HEK293 (cell line): ENCODE measurements around the gene METTL5.

ENCODE experiments used
- EGR2 ChIP-seq: fragments of 450-650 bp; formaldehyde crosslinking; IDR thresholded peaks from 2 replicates; pipeline ENCODE4 v1.5.1; 2016; ENCODE audit warnings: low read depth, missing biosample characterization, missing genetic modification characterization
- GLIS1 ChIP-seq: fragments of 450-650 bp; formaldehyde crosslinking; IDR thresholded peaks from 2 replicates; pipeline ENCODE4 v1.5.1; 2016; ENCODE audit warnings: missing biosample characterization, missing genetic modification characterization
- KLF10 ChIP-seq: fragments of 450-650 bp; IDR thresholded peaks from 2 replicates; pipeline ENCODE4 v1.5.1; 2018; ENCODE audit warnings: missing biosample characterization, mild to moderate bottlenecking, missing genetic modification characterization
- KLF8 ChIP-seq: fragments of 450-650 bp; formaldehyde crosslinking; IDR thresholded peaks from 2 replicates; pipeline ENCODE4 v1.5.1; 2016; ENCODE audit warnings: missing biosample characterization, missing genetic modification characterization
- SCRT2 ChIP-seq: fragments of 450-650 bp; formaldehyde crosslinking; IDR thresholded peaks from 2 replicates; pipeline ENCODE4 v1.5.1; 2016; ENCODE audit warnings: missing biosample characterization, missing genetic modification characterization
- SP2 ChIP-seq: fragments of 450-650 bp; formaldehyde crosslinking; IDR thresholded peaks from 2 replicates; pipeline ENCODE4 v1.5.1; 2016; ENCODE audit warnings: missing biosample characterization, missing genetic modification characterization
- ZBTB20 ChIP-seq: fragments of 450-650 bp; formaldehyde crosslinking; IDR thresholded peaks from 2 replicates; pipeline ENCODE4 v1.5.1; 2016; ENCODE audit warnings: missing biosample characterization, missing genetic modification characterization
- ZFHX2 ChIP-seq: fragments of 450-650 bp; formaldehyde crosslinking; conservative IDR thresholded peaks from 2 replicates; pipeline ENCODE4 v1.5.1; 2016; ENCODE audit warnings: missing biosample characterization, missing genetic modification characterization
- ZNF214 ChIP-seq: fragments of 450-650 bp; formaldehyde crosslinking; IDR thresholded peaks from 2 replicates; pipeline ENCODE4 v1.5.1; 2017; ENCODE audit warnings: missing biosample characterization, mild to moderate bottlenecking, missing genetic modification characterization, borderline replicate concordance
- ZNF433 ChIP-seq: fragments of 450-650 bp; formaldehyde crosslinking; IDR thresholded peaks from 2 replicates; pipeline ENCODE4 v1.5.1; 2016; ENCODE audit warnings: missing biosample characterization, missing genetic modification characterization, low read depth
- ZNF529 ChIP-seq: fragments of 450-650 bp; formaldehyde crosslinking; IDR thresholded peaks from 2 replicates; pipeline ENCODE4 v1.5.1; 2017; ENCODE audit warnings: missing genetic modification characterization, missing biosample characterization; ENCODE audit not compliant: insufficient replicate concordance
- ZNF561 ChIP-seq: fragments of 450-650 bp; IDR thresholded peaks from 2 replicates; pipeline ENCODE4 v1.5.1; 2018; ENCODE audit warnings: missing biosample characterization, missing genetic modification characterization, borderline replicate concordance
- ZNF585B ChIP-seq: fragments of 450-650 bp; formaldehyde crosslinking; IDR thresholded peaks from 2 replicates; pipeline ENCODE4 v1.5.1; 2016; ENCODE audit warnings: missing biosample characterization, missing genetic modification characterization
- ZNF629 ChIP-seq: fragments of 450-650 bp; formaldehyde crosslinking; IDR thresholded peaks from 2 replicates; pipeline ENCODE4 v1.5.1; 2017; ENCODE audit warnings: missing biosample characterization, missing genetic modification characterization
- ZNF776 ChIP-seq: fragments of 450-650 bp; formaldehyde crosslinking; IDR thresholded peaks from 2 replicates; pipeline ENCODE4 v1.5.0; 2017; ENCODE audit warnings: missing biosample characterization, missing genetic modification characterization, borderline replicate concordance
- ZSCAN30 ChIP-seq: fragments of 450-650 bp; IDR thresholded peaks from 2 replicates; pipeline ENCODE4 v1.5.1; 2018; ENCODE audit warnings: missing biosample characterization, mild to moderate bottlenecking, missing genetic modification characterization, moderate library complexity
- ZXDB ChIP-seq: fragments of 450-650 bp; formaldehyde crosslinking; IDR thresholded peaks from 2 replicates; pipeline ENCODE4 v1.5.1; 2016; ENCODE audit warnings: missing biosample characterization, missing genetic modification characterization
- TF ChIP-seq, protein P1 (sequence below): fragments of 450-650 bp; formaldehyde crosslinking; IDR thresholded peaks from 2 replicates; pipeline ENCODE4 v1.5.1; 2016; ENCODE audit warnings: missing biosample characterization, missing genetic modification characterization
- TF ChIP-seq, protein P2 (sequence below): fragments of 450-650 bp; formaldehyde crosslinking; conservative IDR thresholded peaks from 2 replicates; pipeline ENCODE4 v1.5.1; 2016; ENCODE audit warnings: low read depth, missing biosample characterization, missing genetic modification characterization
- TF ChIP-seq, protein P3 (sequence below): fragments of 450-650 bp; IDR thresholded peaks from 2 replicates; pipeline ENCODE4 v1.5.1; 2018; ENCODE audit warnings: missing biosample characterization, mild to moderate bottlenecking, missing genetic modification characterization
- TF ChIP-seq, protein P4 (sequence below): fragments of 450-650 bp; formaldehyde crosslinking; IDR thresholded peaks from 2 replicates; pipeline ENCODE4 v1.5.1; 2016; ENCODE audit warnings: missing biosample characterization, missing genetic modification characterization
- TF ChIP-seq, protein P5 (sequence below): fragments of 450-650 bp; formaldehyde crosslinking; IDR thresholded peaks from 2 replicates; pipeline ENCODE4 v1.5.1; 2016; ENCODE audit warnings: missing biosample characterization, missing genetic modification characterization
- TF ChIP-seq, protein P6 (sequence below): sonication (generic); formaldehyde crosslinking; IDR thresholded peaks from 2 replicates; pipeline ENCODE4 v1.8.1; 2022; ENCODE audit warnings: mild to moderate bottlenecking, moderate library complexity, missing genetic modification reagents

The METTL5 gene

DNA sequence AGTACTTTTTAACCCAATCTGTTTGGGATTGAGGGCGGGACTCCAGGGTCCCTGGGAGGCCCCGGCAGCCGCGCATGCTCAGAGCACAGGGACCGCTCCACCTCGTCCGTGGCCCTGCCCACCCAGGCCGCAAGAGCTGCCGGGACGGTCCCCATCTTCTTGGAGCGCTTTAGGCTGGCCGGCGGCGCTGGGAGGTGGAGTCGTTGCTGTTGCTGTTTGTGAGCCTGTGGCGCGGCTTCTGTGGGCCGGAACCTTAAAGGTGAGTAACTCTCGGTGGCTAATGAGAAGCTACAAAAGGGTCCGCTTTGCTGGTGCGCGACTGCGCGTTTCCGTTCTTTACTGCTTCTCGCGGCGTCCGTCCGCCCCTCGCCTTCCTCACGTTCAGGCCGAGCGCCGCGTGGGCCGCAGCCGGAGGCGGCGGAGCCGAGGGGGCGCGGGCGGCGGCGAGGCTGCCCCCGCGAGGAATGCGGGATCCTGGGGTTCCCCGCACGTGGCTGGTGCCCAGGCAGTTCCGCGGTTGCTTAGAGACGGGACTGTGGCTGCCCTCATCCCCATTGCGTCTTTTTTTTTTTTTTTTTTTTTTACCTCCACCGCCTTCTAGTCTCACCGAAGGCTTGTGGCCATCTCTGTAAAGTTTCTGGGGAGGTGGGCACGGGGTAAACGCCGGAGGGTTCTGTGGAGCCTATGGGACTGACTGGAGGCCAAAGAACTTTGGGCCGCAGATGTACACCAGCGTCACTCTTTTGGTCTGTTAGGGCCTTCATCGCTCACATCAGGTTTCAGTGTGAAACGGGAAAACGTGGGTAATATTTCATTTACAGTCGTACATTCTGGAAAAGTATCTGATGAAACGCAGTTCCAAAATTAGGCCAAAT lies 25.8 kb downstream of the METTL5 start, which contains the start of gene SSB (continued):
- TF ChIP-seq, protein P1, sequence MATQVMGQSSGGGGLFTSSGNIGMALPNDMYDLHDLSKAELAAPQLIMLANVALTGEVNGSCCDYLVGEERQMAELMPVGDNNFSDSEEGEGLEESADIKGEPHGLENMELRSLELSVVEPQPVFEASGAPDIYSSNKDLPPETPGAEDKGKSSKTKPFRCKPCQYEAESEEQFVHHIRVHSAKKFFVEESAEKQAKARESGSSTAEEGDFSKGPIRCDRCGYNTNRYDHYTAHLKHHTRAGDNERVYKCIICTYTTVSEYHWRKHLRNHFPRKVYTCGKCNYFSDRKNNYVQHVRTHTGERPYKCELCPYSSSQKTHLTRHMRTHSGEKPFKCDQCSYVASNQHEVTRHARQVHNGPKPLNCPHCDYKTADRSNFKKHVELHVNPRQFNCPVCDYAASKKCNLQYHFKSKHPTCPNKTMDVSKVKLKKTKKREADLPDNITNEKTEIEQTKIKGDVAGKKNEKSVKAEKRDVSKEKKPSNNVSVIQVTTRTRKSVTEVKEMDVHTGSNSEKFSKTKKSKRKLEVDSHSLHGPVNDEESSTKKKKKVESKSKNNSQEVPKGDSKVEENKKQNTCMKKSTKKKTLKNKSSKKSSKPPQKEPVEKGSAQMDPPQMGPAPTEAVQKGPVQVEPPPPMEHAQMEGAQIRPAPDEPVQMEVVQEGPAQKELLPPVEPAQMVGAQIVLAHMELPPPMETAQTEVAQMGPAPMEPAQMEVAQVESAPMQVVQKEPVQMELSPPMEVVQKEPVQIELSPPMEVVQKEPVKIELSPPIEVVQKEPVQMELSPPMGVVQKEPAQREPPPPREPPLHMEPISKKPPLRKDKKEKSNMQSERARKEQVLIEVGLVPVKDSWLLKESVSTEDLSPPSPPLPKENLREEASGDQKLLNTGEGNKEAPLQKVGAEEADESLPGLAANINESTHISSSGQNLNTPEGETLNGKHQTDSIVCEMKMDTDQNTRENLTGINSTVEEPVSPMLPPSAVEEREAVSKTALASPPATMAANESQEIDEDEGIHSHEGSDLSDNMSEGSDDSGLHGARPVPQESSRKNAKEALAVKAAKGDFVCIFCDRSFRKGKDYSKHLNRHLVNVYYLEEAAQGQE (tag by site-specific recombination) = no peak
- no peak for TF ChIP-seq ZNF433 (tag by site-specific recombination)
- 0 out of 2 replicates have a peak, but pooled peaks have one; percentile 31 for TF ChIP-seq SCRT2 (tag by site-specific recombination)
- peak; percentile 97 for TF ChIP-seq ZXDB (tag by site-specific recombination)
- TF ChIP-seq ZNF776 = no peak
- TF ChIP-seq, protein P2, sequence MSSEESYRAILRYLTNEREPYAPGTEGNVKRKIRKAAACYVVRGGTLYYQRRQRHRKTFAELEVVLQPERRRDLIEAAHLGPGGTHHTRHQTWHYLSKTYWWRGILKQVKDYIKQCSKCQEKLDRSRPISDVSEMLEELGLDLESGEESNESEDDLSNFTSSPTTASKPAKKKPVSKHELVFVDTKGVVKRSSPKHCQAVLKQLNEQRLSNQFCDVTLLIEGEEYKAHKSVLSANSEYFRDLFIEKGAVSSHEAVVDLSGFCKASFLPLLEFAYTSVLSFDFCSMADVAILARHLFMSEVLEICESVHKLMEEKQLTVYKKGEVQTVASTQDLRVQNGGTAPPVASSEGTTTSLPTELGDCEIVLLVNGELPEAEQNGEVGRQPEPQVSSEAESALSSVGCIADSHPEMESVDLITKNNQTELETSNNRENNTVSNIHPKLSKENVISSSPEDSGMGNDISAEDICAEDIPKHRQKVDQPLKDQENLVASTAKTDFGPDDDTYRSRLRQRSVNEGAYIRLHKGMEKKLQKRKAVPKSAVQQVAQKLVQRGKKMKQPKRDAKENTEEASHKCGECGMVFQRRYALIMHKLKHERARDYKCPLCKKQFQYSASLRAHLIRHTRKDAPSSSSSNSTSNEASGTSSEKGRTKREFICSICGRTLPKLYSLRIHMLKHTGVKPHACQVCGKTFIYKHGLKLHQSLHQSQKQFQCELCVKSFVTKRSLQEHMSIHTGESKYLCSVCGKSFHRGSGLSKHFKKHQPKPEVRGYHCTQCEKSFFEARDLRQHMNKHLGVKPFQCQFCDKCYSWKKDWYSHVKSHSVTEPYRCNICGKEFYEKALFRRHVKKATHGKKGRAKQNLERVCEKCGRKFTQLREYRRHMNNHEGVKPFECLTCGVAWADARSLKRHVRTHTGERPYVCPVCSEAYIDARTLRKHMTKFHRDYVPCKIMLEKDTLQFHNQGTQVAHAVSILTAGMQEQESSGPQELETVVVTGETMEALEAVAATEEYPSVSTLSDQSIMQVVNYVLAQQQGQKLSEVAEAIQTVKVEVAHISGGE (tag by site-specific recombination) = peak; percentile 81
- TF ChIP-seq, protein P3, sequence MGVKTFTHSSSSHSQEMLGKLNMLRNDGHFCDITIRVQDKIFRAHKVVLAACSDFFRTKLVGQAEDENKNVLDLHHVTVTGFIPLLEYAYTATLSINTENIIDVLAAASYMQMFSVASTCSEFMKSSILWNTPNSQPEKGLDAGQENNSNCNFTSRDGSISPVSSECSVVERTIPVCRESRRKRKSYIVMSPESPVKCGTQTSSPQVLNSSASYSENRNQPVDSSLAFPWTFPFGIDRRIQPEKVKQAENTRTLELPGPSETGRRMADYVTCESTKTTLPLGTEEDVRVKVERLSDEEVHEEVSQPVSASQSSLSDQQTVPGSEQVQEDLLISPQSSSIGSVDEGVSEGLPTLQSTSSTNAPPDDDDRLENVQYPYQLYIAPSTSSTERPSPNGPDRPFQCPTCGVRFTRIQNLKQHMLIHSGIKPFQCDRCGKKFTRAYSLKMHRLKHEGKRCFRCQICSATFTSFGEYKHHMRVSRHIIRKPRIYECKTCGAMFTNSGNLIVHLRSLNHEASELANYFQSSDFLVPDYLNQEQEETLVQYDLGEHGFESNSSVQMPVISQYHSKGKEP (tag by site-specific recombination) = 0 out of 2 replicates have a peak, but pooled peaks have one; percentile 24
- peak; percentile 82 for TF ChIP-seq ZFHX2 (tag by site-specific recombination)
- TF ChIP-seq, protein P4, sequence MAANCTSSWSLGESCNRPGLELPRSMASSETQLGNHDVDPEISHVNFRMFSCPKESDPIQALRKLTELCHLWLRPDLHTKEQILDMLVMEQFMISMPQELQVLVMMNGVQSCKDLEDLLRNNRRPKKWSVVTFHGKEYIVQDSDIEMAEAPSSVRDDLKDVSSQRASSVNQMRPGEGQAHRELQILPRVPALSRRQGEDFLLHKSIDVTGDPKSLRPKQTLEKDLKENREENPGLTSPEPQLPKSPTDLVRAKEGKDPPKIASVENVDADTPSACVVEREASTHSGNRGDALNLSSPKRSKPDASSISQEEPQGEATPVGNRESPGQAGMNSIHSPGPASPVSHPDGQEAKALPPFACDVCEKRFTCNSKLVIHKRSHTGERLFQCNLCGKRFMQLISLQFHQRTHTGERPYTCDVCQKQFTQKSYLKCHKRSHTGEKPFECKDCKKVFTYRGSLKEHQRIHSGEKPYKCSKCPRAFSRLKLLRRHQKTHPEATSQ = no peak
- TF ChIP-seq ZSCAN30 (tag by site-specific recombination) = 0 out of 2 replicates have a peak, but pooled peaks have one; percentile 50
- TF ChIP-seq, protein P5, sequence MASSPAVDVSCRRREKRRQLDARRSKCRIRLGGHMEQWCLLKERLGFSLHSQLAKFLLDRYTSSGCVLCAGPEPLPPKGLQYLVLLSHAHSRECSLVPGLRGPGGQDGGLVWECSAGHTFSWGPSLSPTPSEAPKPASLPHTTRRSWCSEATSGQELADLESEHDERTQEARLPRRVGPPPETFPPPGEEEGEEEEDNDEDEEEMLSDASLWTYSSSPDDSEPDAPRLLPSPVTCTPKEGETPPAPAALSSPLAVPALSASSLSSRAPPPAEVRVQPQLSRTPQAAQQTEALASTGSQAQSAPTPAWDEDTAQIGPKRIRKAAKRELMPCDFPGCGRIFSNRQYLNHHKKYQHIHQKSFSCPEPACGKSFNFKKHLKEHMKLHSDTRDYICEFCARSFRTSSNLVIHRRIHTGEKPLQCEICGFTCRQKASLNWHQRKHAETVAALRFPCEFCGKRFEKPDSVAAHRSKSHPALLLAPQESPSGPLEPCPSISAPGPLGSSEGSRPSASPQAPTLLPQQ (tag by site-specific recombination) = 0 out of 2 replicates have a peak, but pooled peaks have one; percentile 39
- no peak for TF ChIP-seq ZNF529 (tag by site-specific recombination)
- peak; percentile 80 for TF ChIP-seq SP2
- peak; percentile 68; the same call in 1 of the 2 replicates for TF ChIP-seq GLIS1 (tag by site-specific recombination)
- TF ChIP-seq, protein P6, sequence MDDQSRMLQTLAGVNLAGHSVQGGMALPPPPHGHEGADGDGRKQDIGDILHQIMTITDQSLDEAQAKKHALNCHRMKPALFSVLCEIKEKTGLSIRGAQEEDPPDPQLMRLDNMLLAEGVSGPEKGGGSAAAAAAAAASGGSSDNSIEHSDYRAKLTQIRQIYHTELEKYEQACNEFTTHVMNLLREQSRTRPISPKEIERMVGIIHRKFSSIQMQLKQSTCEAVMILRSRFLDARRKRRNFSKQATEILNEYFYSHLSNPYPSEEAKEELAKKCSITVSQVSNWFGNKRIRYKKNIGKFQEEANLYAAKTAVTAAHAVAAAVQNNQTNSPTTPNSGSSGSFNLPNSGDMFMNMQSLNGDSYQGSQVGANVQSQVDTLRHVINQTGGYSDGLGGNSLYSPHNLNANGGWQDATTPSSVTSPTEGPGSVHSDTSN (CRISPR knock-in tag) = peak; percentile 72; the same call in 1 of the 2 replicates
- TF ChIP-seq KLF10 = 0 out of 2 replicates have a peak, but pooled peaks have one; percentile 20
- no peak for TF ChIP-seq KLF8 (tag by site-specific recombination)
- no peak for TF ChIP-seq ZNF585B (tag by site-specific recombination)
- TF ChIP-seq ZNF561 (tag by site-specific recombination) = peak; percentile 56; the same call in 1 of the 2 replicates
- TF ChIP-seq EGR2 (tag by site-specific recombination) = peak; percentile 21; the same call in 1 of the 2 replicates
- 0 out of 2 replicates have a peak, but pooled peaks have one; percentile 17 for TF ChIP-seq ZBTB20 (tag by site-specific recombination)
- peak; percentile 27; the same call in 1 of the 2 replicates for TF ChIP-seq ZNF629 (tag by site-specific recombination)
- no peak for TF ChIP-seq ZNF214 (tag by site-specific recombination)
